ENCODE data around the gene RBM12.

RBM12 gene

DNA sequence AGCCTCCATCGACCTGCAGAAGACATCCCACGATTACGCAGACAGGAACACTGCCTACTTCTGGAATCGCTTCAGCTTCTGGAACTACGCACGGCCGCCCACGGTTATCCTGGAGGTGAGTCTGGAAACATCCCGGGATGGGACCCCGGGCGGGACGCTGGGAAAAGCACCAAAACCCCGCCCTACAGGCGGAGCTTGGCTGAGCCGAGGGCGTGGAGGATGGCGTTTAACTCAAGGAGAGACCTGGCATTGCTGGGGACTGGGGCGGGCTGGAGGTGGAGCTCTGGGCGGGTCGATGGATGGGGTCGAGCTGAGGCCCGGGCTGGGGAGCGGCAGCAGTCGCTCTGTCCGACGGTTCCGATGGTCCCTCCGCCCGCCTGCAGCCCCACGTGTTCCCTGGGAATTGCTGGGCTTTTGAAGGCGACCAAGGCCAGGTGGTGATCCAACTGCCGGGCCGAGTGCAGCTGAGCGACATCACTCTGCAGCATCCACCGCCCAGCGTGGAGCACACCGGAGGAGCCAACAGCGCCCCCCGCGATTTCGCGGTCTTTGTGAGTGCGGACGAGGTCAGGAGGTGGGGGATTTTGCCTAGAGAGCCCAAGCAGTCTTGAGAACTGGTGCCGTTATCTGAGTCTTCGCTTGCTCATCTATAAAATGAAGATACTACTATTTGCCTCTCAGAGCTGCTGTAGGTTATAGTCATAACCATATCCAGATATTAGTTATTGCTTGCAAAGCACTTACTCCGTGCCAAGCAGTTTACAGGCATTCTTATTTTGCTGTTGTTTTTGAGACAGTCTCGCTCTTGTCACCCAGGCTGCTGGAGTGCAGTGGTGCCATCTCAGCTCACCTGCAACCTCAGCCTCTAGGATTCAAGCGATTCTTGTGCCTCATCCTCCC, 45.3 kb downstream of the RBM12 start:
- peak; percentile 96 for DNase-seq

DNA sequence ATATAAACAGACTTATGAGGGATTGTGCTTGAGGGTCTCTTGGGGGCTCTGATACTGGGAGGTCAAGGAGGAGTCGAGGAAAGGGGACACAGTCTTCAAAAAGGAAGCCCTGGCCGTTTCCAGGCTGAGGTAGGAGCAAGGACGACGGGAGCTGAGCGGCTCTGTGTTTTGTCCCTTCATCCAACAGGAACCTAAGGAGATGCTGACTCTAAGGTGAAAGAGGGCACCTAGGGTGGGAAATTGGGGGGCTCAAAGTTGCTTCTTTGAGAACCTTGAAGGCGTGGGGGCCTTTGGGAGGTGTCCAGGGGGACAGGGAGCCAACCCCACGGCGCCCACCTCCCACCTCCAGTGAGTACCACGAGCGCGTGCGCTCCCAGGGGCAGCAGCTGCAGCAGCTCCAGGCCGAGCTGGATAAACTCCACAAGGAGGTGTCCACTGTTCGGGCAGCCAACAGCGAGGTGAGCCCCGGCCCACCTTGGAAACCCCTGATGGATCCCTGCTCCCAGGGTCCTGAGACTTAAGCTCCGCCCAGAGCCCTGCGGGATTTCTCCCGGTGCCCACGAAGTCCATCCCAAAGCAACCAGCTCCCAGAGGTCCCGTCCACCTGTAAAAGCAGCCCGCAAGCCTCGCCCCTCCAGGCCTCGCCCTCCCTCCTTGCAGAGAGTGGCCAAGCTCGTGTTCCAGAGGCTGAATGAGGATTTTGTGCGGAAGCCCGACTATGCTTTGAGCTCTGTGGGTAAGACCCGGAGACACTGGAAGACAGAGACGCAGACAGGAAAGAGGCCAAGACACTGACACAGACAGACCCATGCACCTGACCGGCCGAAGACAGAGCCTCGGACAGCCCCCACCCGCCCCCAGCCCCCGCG, 46.2 kb downstream of the RBM12 start:
- DNase-seq: peak; percentile 58

DNA sequence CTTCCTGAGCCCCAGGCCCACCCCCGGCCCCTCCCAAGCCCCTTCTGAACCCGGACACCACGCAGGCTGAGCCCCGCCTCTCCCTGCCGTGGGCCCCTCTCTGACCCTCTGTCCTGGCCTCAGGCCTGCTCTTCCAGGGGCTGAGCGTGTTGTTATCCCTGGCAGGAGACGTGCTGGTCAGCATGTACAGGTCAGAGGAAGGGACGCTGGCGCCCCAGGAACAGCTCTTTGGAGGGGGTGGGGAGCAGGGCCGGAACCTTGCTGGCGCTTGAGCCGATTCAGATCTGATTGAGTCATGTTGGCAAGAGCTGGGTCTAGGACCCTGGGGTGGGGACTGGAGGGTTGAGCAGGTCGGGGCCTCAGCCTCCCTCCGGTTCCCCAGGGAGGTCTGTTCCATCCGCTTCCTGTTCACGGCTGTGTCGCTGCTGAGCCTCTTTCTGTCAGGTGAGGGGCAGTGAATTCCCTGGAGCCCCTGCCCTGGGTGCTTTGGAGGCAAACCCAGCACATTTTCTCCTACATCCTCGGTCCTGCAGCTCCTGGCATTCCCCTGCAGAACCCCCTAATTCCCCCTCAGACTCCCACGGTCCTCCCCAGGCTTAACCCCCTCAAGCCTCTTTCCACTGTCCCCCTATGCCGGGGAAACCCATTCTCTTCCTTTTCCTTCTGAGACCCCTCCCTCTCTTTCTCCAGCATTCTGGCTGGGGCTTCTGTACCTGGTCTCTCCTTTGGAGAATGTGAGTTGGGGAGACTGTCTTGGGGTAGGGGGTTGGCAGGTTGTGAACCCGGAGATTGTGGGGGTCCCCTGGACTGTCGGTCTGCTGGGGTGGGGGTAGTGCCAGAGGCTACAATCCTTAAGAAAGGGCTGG, 47.1 kb downstream of the RBM12 start:
- peak; percentile 86 for DNase-seq

DNA sequence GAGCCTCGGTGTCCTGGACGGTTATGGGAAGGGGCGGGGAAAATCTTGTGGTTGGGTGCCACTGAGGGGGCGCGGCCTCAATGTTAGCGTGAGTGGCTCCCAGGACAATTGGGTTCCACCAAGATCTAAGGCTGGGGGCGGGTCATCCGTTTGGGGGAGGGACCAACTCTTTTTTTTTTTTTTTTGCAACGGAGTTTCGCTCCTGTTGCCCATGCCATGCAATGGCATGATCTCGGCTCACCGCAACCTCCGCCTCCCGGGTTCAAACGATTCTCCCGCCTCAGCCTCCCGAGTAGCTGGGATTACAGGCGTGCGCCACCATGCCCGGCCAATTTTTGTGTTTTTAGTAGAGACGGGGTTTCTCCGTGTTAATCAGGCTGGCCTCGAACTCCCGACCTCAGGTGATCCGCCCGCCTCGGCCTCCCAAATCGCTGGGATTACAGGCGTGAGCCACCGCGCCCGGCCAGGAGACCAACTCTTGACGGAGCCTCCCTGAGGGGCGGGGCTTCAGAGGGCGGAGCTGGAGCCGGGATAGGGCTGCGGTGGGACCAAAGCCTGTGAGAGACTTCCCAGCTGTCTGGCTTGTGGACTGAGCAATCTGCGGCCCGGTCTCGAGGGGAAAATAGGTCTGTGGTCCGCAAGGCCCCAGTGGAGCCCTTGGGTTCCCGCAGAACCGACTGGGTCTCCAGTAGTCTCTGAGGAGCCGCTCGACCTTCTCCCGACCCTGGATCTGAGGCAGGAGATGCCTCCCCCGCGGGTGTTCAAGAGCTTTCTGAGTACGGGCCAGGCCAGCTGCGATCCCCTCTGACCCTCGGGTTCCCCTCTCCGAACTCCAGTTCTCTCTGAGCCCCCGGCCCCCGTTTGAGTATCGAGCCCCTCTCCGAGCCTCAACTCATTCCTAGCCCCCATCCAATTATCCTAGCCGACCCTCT, 48.0 kb downstream of the RBM12 start:
- DNase-seq: peak; percentile 88

DNA sequence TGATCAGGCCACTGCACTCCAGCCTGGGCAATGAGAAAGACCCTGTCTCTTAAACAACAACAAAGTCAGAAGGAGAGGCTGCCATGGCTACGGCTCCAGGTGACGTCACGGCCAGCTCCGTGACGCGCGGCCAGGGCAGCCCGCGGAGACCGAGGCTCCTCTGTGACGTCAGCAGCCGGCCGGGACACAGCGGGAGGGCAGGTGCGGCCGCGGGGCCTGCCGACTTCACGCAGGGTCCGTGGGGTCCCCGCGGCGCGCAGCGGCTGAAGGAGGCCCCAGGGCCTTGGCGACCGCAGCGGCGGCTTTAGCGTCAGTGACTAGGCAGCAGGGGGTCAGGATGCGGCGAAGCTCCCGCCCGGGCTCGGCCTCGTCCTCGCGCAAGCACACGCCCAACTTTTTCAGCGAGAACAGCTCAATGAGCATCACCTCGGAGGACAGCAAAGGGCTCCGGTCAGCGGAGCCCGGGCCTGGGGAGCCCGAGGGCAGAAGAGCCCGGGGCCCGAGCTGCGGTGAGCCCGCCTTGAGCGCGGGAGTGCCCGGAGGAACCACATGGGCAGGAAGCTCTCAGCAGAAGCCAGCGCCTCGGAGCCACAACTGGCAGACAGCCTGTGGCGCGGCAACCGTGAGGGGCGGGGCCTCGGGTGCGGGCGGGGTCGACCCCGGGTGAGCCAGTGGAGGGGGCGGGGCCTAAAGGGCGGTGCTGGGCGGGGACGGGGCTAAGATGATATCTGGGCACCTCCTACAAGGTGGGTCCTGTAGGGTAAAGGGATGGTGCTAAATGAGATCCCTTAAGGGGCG, 48.8 kb downstream of the RBM12 start, which contains the start of gene SPAG4:
TSS of gene SPAG4 (plus strand) at position 163 of the 798 bp plus-strand sequence. CDS start at position 338, 175 bp downstream.
- DNase-seq: peak; percentile 100

DNA sequence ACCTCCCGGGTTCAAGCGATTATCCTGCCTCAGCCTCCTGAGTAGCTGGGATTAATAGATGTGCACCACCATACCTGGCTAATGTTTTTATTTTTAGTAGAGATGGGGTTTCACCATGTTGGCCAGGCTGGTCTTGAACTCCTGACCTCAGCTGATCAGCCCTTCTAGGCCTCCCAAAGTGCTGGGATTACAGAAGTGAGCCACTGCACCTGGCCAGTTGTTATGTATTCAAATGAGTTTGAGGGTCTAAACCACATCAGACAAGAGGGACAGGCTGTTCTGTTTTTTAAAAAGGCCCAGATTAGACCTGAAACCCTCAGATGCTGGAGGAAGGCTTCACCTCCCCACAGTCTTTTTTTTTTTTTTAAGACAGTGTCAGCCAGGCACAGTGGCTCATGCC, 53.2 kb downstream of the RBM12 start:
- no peak for DNase-seq

DNA sequence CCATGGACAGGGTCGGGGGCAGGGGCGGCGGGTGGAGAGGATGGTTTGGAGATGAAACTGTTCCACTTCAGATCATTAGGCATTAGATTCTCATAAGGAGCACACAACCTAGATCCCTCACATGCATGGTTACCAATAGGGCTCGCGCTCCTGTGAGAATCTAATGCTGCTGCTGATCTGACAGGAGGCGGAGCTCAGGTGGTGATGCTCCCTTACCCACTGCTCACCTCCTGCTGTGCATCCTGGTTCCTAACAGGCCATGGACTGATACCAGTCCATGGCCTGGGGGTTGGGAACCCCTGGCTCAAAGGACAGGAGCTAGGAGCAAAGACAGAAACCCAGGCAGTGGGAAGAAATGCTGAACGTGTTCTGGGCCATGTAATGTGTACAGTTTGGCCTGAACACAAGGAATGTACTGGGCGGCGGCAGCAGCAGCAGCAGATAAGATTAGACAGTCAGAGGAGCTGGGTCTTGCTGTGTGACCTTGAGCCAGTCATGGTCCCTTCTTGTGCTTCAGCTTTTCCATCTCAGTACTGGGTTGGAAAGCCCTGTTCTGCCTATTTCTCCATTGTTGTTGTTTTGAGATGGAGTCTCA, 53.8 kb downstream of the RBM12 start:
- no peak for DNase-seq

DNA sequence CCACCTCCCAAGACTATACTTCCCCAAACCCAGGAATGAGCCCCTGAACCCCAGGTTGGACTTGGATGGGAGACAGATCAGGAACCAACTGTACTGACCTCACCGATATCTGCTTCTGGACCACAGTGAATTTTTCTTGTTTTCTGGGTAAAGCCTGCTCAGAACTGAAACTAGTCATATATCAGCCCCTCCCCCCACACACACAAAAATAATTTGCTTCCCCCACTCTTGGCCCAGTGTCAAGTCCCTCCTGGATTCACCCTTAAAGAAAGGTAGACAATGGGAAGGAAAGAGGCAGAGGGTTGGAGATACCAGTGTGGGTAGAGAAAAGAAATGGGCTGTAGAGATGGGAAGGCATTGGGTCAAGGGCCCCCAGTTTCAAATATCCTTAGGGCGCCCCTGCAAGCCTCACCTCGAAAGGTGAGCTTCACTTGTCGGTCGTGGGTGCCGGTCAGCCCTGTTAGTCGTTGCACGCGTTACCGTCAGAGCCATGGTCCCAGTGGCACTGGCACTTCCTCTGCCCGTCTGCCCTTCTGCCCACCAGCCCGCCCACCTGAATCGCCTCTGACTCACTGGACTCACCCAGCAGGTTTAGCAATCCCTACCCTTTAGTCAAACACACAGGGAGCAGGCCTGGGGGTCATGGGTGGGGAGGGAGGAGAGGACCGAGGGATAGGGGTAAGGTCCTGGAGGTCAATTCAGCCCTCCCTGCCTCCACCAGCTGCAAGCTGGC, 57.5 kb downstream of the RBM12 start:
- DNase-seq: no peak

DNA sequence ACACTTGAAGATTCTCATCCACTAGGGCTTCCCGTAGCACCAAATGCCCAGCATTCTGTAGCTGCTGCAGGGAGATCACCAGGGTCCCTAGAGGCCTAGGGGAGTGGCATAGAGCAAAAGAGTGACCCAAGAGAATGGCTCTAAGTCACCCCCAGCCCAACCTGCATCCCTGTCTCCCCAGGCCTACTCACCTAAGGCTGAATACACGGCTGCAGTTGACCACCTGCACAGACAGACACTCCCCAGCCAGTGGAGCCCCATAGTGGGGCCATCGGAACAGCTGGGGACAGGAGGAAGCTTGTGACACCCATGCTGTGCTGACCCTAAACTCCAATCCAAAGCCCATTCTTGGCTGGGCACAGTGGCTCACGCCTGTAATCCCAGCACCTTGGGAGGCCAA, 58.6 kb downstream of the RBM12 start:
- DNase-seq: no peak

DNA sequence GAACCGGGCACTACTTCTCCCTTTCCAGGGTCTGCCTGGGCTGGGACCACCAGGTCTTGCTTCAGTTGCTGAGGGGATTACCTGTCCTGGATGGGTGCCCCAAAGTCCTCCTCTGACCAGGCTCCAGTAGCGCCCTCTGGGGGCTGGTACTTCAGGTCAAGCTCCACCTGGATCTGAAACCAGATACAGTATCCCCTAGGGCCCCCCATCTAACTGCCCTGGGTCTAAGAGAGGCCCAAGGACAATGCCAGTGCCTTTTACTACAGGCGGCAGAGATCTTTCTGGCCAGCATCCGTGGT, 60.3 kb downstream of the RBM12 start:
- peak; percentile 47 for DNase-seq

DNA sequence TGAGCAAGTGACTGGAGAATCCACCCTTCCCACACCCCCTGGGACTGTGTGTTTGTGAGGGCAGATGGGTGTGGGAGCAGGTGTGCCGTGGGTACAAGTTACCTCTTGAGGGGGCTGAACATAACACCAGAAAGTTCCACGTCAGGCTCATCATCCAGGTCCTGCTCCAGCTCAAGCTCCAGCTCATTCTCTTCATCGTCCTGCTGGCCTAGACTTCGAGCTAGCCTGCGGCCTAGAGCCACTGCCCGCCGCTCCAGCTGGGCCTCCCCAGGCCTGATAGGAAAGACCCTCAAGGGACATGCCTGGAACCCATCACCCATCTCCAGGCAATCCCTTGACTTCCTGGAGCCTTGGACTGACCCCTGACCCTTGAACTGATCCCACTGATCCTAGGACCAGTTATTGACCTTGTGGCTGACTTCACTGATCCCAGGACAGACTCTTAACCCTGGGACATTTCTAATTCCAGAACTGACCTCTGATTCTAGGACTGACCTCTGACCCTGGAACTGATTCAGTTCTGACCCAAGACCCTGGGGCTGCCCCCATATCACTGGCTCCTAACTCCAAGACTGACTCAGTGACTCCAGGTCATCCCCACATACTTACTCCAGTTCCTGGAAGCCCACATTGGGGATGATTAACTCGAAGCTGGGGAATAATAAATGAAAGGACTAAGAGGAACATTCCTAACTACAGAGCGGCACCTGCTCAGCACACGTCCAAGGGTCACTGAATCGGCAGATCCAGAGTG, 60.8 kb downstream of the RBM12 start:
- DNase-seq: no peak

DNA sequence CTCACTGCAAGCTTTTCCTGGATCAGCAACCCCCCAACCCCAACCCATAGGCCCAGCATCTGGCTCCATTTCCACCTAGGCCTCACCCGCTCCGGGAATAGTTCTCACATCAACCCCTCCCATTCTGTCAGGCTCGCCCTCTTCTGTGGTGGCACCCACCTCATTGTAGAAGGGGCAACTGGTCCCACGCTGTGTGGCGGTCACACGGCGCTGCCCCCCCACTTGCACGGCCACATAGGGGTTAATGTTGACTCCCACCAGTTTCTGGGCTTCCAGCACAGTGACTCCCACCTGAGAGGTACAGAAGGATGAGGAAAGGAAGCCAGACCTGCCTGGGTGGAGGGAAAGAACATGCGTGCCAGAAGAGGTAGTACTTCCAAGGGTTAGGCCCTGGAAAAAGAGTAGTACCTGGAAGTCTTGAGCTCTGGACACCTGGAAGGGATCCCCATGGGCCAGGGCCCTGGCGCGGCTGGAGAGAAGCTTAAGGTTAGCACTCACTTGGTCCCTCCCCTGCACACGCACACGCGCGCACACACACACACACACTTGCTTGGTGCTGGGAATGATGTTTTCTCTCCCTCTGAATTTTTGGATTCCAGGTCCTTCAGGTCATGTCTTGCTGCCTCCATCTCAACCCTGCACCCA, 61.7 kb downstream of the RBM12 start:
- no peak for DNase-seq

DNA sequence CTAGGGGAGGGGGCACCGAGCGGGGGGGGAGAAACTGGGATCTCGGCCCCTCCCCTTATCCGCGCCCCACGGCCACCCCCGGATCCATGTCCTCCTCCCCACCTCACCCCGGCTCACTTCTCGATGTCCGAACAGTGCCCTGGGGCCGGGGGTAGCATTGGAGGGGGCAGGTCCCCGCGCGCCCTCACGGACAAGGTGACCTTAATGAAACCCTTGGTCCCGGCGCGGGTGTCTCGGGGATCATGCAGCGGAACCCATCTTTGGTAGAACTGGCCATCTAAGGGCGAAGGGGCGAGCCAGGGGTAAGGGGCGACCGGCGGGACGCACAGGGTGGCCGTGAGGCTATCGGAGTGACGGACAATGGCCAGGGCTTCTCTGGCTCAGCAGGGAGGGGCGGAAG, 62.7 kb downstream of the RBM12 start:
- no peak for DNase-seq

DNA sequence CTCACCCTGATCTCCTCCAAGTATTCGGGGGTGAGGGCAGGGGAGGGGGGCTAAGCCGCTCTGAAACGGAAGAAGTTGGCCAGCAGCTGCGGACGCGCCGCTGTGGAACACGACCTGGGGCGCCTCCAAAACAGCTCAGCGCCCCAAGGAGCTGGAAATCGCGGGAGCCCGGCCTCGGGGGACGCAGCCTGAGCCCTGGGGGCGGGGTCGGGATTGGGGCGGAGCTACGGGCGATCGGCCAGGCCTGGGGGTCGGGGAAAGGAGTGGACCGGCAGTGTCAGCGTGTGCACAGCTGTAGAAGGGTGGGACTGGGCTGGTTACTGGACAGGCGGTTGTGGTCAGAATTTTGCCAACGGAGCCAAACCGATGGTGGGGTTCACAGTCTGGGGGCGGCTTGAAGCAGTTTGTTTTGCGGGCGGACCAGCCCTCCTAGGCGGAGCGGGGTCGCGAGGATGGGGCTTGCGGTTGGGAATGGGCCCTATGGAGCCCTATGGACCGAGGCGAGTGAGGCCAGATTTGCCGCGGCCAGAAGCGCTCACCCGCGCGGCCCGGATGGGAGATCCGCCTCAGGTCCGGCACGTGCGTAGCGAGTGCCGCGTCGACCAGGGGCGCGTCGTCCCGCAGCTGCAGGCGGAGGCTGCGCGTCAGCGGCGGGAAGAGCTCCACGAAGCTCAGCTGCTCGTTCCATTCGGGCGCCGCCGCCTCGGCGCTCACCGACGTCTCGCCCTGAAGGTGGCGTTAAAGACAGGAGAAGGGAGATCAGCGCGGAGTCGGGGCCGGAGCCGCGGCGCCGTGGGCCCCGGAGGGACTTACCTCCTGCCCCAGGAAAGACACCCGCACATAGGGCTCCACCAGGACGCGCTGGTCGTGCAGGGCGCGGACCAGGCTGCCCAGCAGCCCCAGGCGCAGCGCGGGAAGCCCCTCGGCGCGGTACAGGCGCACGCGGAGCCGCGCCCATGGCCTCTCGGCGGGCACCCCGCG, 63.4 kb downstream of the RBM12 start:
- DNase-seq: peak; percentile 85

DNA sequence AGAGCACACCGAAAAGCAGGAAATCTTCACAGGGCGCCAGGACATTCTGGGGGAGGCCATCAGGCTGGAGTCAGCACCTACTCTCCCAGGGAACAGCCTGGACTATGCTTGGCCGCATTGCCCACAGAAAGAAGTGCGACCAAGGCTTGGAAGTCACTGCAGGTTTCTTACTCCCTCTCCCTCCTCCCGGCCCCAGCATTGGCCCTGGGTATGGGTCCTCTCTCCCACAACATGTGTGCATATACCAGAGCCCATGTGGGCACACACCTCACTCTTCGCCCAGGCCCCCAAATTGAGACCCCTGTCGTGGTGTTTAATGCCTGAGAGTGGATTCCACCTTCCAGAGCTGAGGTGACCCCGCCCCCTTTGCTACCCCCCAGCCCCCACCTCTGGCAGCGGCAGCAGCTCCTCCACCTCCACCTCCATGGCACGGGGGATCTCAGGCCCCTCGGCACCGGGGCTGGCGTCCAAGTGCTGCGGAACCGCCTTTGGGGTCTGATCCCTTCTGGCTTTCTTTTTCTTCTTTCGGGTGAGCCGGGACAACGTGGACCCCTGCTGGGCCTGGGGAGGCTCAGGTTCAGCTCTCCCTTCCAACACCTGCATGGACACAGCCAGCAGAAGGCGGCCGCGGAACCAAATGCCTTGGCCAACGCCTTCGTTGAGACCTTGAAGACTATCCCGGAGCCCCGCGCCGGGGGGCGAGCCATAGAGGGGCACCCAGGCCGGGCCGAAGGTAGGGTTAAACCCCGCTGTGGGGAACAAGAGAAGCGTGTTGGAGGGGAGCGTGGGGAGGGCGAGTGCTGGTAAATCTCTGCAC, 64.3 kb downstream of the RBM12 start:
- no peak for DNase-seq

DNA sequence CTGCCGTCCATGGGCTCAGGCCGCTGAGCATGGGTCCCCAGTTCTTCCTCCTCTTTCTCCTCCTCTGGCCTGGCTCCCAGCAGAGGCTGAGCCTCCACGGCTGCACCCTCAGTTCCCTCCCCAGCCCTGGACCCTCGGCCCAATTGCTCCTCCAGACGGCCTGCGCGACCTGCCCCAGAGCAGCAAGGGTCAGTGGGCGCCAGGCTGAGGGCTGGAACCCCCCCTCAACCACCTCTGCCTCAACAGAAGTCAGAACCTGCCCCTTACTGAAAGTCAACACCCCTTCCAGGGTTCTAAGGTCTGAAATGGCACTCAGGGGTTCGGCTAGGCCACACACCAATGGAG, 65.0 kb downstream of the RBM12 start:
- DNase-seq: no peak
